Endodermal cell (in vitro differentiated cells): ENCODE results near the gene SLC66A3. TPM values are rescaled to one million over a fixed set of nuclear protein-coding genes. Genes with fewer than 3 reads are reported as not detected.

Source experiments
- DNase-seq: peaks from one replicate; pipeline ENCODE4 v3.0.0-alpha.2; 2017
- H3K27ac ChIP-seq: 2 replicates; pipeline ENCODE4 v1.5.1; 2013; ENCODE audit warnings: mild to moderate bottlenecking, low read depth, low read length, moderate library complexity
- H3K27me3 ChIP-seq: 2 replicates; pipeline ENCODE4 v1.6.1; 2013; ENCODE audit warnings: mild to moderate bottlenecking, low read length, moderate library complexity; ENCODE audit not compliant: insufficient read depth, control insufficient read depth, poor library complexity, severe bottlenecking
- H3K36me3 ChIP-seq: 2 replicates; pipeline ENCODE4 v1.7.0; 2013; ENCODE audit warnings: mild to moderate bottlenecking, low read length, moderate library complexity; ENCODE audit not compliant: control insufficient read depth, insufficient read depth
- H3K4me1 ChIP-seq: one replicate; pipeline ENCODE4 v1.7.0; 2013; ENCODE audit warnings: low read length; ENCODE audit not compliant: control insufficient read depth, insufficient read depth
- H3K4me3 ChIP-seq: 2 replicates; pipeline ENCODE4 v1.5.1; 2013; ENCODE audit warnings: mild to moderate bottlenecking, low read length, moderate library complexity
- H3K9ac ChIP-seq: 2 replicates; pipeline ENCODE4 v1.6.1; 2013; ENCODE audit warnings: mild to moderate bottlenecking, low read length, moderate library complexity; ENCODE audit not compliant: poor library complexity, severe bottlenecking; ENCODE audit errors: extremely low read depth
- H3K9me3 ChIP-seq: 2 replicates; pipeline ENCODE4 v1.6.1; 2013; ENCODE audit warnings: mild to moderate bottlenecking, low read length, moderate library complexity; ENCODE audit not compliant: control insufficient read depth
- H3K27ac Mint-ChIP-seq: 2 replicates; pipeline ENCODE4 v1.8.0; 2020; ENCODE audit warnings: mixed read lengths
- H3K27me3 Mint-ChIP-seq: 2 replicates; pipeline ENCODE4 v1.8.0; 2021; ENCODE audit warnings: mild to moderate bottlenecking, mixed read lengths; ENCODE audit not compliant: insufficient read depth
- H3K36me3 Mint-ChIP-seq: 2 replicates; pipeline ENCODE4 v1.8.0; 2020; ENCODE audit warnings: low read depth, mixed read lengths
- H3K4me1 Mint-ChIP-seq: 2 replicates; pipeline ENCODE4 v1.8.0; 2020; ENCODE audit warnings: mixed read lengths
- H3K4me3 Mint-ChIP-seq: 2 replicates; pipeline ENCODE4 v1.8.0; 2020; ENCODE audit warnings: mild to moderate bottlenecking, moderate library complexity, mixed read lengths
- H3K9me3 Mint-ChIP-seq: 2 replicates; pipeline ENCODE4 v1.8.0; 2020; ENCODE audit warnings: mild to moderate bottlenecking, mixed read lengths
- WGBS, 2 experiments: methylation state at CpG; one replicate each; pipeline versions ENCODE4 v1.1.5 to v1.1.7; 2013; ENCODE audit warnings: missing lambda C conversion rate in 2 of 2, mixed read lengths in 1 of 2; ENCODE audit not compliant: insufficient coverage in 1 of 2, insufficient read length in 1 of 2; 5-methylcytosine and 5-hydroxymethylcytosine counted together
- total RNA-seq, 2 donors: library from RNA; stranded (reverse); fragmentation: NEBNext Ultra II Directional in 1 of 2; extraction: Animal tissue kit (Norgen Biotek cat#: 25700) in 1 of 2; gene quantifications; 2 replicates in 1 of 2; 3 replicates in 1 of 2; pipeline ENCODE4 v1.2.1, GENCODE V29; 2021
- TF ChIP-seq, protein P1 (sequence below): fragments of 200-600 bp; sonication (generic); conservative IDR thresholded peaks from 2 replicates; pipeline ENCODE4 v1.5.0; 2021; ENCODE audit warnings: antibody characterized with exemption, mild to moderate bottlenecking

Gene SLC66A3
- total RNA-seq, 2 donors from 2014 or later: 14.4 to 17.5 TPM

GRCh38 chr2:11128243-11128951, 26.9 kb upstream of the SLC66A3 start:
- Histone ChIP-seq H3K9me3 (no peaks in the 10 kb centered on the region), H3K9ac (no peak overlapping the region), H3K4me3 (no peak overlapping the region), H3K4me1 (peaks cover 7% of the 10 kb centered on the region), H3K27ac (no peak overlapping the region), H3K36me3 (no peaks in the 10 kb centered on the region), H3K27me3 (no peaks in the 10 kb centered on the region)
- WGBS, 2 experiments: 93% methylated on average over 9 to 11 of the region's 11 CpGs
- Mint-ChIP-seq H3K9me3 (no peaks in the 10 kb centered on the region), H3K4me3 (no peak overlapping the region), H3K4me1 (peaks cover 7% of the 10 kb centered on the region), H3K27ac (no peak overlapping the region), H3K27me3 (peaks cover 9% of the 10 kb centered on the region), H3K36me3 (no peaks in the 10 kb centered on the region)
- peak; percentile 35 for DNase-seq
- TF ChIP-seq, protein P1, sequence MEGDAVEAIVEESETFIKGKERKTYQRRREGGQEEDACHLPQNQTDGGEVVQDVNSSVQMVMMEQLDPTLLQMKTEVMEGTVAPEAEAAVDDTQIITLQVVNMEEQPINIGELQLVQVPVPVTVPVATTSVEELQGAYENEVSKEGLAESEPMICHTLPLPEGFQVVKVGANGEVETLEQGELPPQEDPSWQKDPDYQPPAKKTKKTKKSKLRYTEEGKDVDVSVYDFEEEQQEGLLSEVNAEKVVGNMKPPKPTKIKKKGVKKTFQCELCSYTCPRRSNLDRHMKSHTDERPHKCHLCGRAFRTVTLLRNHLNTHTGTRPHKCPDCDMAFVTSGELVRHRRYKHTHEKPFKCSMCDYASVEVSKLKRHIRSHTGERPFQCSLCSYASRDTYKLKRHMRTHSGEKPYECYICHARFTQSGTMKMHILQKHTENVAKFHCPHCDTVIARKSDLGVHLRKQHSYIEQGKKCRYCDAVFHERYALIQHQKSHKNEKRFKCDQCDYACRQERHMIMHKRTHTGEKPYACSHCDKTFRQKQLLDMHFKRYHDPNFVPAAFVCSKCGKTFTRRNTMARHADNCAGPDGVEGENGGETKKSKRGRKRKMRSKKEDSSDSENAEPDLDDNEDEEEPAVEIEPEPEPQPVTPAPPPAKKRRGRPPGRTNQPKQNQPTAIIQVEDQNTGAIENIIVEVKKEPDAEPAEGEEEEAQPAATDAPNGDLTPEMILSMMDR: no peak

GRCh38 chr2:11129598-11130449, 25.4 kb upstream of the SLC66A3 start:
- peak overlapping the region; percentile 53 for H3K4me3 Mint-ChIP-seq
- peak overlapping the region; percentile 35 for H3K27ac Mint-ChIP-seq
- no peak overlapping the region for H3K27ac ChIP-seq
- no peaks in the 10 kb centered on the region for H3K27me3 ChIP-seq
- peaks cover 7% of the 10 kb centered on the region for H3K27me3 Mint-ChIP-seq
- H3K9ac ChIP-seq: peak overlapping the region; percentile 27
- no peaks in the 10 kb centered on the region for H3K36me3 ChIP-seq
- H3K4me3 ChIP-seq: peak overlapping the region; percentile 67
- H3K9me3 ChIP-seq: peaks cover 6% of the 10 kb centered on the region
- H3K9me3 Mint-ChIP-seq: peaks cover 3% of the 10 kb centered on the region
- no peaks in the 10 kb centered on the region for H3K36me3 Mint-ChIP-seq
- 19% methylated on average over 17 to 46 of the region's 46 CpGs for WGBS, 2 experiments
- H3K4me1 Mint-ChIP-seq: peaks cover 8% of the 10 kb centered on the region
- peak; percentile 97 for DNase-seq
- no peaks in the 10 kb centered on the region for H3K4me1 ChIP-seq
- TF ChIP-seq, protein P1: peak; percentile 75

DNA sequence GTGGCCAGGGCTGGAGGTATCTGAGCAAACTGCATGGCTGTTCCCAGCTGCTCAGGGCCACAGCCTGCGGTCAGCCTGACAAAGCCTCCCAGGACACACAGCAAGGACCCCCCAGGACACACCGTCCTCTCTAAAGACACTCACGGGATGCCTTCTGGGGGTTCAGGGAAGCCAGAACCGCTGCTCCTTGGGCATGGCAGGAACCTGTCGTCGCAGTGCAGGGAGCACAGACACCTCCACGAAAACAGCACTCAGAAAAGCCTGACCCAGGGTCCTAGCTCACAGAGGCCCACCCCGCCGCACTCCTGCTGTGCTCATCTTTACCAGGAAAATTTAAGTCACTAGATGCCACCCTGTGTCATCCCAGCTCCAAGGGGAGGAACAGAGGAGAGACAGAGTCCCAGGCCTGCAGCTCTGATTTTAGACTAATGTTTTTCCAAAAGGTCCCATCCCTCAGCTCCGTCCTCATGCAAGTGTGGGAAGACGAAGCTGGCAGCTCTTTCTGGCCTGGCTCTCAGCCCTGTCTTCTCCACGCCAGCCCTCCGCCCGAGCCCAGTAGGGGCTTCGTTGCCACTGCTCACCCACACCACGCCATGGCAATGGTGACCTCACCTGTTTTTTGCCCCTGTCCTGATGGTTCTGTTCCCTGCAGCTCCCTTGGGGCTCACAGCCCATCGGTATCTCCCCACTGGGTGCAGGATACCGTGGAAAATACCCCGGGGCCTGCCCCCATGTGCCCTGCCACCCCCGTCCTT, 23.9 kb upstream of the SLC66A3 start:
- DNase-seq: peak; percentile 42
- H3K27ac Mint-ChIP-seq: peak overlapping the region; percentile 10
- Histone ChIP-seq H3K4me3 (no peak overlapping the region), H3K36me3 (no peaks in the 10 kb centered on the region), H3K27ac (no peak overlapping the region), H3K9ac (no peak overlapping the region), H3K9me3 (peaks cover 21% of the 10 kb centered on the region), H3K27me3 (no peaks in the 10 kb centered on the region), H3K4me1 (no peaks in the 10 kb centered on the region)
- 92 to 97% methylated on average over 18 to 20 of the region's 20 CpGs for WGBS, 2 experiments
- peaks cover 12% of the 10 kb centered on the region for H3K9me3 Mint-ChIP-seq
- peaks cover 8% of the 10 kb centered on the region for H3K4me1 Mint-ChIP-seq
- H3K27me3 Mint-ChIP-seq: peaks cover 7% of the 10 kb centered on the region
- no peak overlapping the region for H3K4me3 Mint-ChIP-seq
- TF ChIP-seq, protein P1: no peak
- H3K36me3 Mint-ChIP-seq: no peaks in the 10 kb centered on the region
